ENCODE data around the gene JMJD7.

JMJD7 gene

GRCh38 chr15:41848631-41849030 is 20.7 kb downstream of the JMJD7 start:
- no peak for DNase-seq

DNA sequence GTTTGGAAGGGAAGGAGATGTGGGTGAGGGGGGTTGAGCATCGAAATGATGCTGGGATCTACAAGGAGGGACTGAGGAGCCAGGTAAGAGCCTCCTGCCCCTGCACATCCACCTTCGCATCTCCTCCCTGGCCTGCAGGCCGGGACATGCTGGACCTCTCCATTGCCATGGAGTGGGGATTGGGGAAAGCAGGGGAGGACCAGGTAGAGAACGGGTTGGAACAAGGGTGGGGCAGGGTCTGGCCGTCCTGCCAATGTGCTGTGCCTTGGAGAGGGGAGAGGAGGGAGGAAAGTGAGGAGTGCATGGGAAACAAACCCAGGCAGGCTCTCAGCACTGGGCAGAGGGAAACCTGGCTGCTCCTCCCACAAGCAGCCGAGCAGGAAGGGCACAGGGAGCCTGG is 21.3 kb downstream of the JMJD7 start:
- DNase-seq: no peak

DNA sequence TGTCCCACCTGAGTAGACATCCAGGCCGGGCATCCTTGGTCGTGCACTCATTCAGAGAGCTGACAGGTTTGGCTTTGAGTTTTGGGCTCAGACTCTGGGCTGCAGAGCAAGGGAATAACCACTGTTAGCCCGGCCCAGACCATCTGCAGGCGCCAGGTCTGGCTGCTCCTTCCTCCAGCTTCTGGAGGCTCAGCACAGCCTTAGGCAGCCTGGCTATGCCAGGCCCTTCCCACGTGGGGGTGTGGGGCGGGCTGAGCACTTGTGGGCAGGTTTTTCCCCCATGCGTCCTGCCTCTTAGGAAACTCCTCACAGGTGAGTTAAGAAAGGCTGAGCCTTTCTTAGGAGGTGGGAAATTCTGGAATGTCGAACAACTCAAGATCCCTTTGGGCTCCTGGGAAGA is 22.0 kb downstream of the JMJD7 start:
- DNase-seq: no peak

- no peak for DNase-seq
Measured at GRCh38 chr15:41850482-41851166, 22.7 kb downstream of the JMJD7 start.

DNA sequence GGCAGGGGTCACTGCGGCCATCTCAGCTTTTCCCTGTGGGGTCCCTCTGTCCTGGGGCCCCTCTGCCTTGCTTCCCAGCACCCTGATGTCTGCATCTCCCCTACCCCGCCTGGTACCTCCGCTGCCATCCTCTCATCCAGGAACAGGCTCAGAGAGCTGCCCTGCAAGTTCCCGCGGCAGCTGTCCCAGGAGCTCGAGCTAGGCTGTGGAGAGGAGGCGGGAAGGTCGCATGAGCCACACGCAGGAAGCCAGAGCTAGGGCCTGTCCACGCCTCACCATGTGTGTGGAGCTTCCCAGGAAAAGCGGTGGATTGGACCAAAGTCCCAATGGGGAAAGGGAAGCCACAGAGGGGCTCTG is 23.3 kb downstream of the JMJD7 start:
- DNase-seq: no peak

GRCh38 chr15:41851755-41852370 is 24.0 kb downstream of the JMJD7 start:
- no peak for DNase-seq

DNA sequence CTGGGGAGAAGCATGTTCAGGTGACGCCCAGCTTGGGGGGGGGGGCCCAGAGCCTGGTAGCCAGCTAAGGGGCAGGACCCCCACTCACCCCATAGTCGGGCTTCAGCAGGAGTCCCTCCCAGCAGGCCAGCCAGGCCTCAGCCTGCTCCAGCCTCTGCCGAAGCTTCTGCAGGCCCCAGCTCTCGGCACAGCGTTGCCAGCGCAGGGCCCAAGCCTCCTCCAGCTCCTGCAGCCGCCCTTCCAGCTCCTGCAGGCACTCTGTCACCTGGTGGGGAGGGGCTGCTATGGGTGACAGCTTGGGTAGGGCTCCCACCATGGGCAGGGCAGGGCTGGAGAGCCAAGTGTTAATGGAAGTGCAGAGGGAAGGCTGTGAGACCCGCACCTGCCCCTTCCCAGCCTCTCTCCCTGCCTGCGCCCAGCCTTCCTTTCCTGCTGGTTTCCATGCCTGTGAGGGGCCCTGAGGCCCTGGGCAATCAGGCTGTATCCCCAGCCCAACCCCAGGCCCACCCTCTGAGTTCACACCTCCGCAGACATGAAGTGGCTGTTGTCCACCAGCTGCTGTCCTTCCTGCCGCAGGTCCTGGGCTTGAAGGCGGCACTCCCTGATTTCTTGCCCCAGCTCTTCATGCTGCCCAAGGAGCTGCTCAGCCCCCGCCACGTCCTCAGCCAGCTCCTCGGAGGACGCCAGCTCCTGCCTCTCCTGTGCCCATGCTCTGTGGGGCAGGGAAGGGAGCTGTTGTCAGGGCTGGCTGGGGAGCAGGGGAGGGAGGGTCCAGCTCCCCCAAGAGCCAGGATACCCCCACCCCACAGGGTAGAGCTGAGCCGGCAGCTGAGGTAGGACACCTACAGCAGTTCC is 25.1 kb downstream of the JMJD7 start:
- DNase-seq: no peak

DNA sequence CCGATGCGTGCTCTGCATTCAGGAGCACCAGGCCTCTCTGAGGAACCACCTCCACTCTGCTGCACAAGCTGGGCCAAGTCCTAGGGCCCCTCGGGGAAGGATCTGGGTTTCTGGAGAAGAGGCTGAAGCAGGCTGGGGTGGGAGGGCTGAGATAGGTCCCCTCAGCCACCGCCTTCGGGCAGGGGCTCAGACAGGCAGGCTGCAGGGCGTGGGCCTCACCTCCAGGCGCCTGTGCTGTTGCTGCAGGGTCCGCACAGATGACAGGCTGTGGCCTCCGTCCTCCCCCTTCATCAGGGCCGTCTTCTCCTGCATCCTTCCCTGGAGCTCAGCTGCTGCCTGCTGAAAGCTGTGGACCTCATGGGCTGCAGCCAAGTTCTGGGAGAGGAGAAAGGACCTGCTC is 25.9 kb downstream of the JMJD7 start:
- DNase-seq: no peak

DNA sequence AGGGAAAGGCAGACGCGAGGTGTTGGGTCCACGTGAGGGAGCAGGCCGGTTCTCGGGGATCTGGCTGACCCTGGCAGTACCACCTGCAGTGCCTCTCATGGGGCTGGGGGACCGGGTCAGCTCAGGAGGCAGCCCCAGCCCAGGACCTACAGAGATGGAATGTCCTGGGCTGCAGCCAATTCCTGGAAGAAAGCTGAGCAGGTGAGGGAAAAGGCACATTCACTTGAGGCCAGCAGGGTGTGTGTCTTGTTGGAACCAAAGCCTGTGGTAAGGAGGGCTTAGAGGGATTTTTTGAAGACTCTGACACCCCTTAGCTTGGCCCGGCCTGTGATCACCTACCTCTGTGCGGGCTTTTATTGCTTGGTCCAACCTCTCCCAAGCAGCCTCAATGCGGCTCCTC is 26.6 kb downstream of the JMJD7 start:
- DNase-seq: no peak

DNA sequence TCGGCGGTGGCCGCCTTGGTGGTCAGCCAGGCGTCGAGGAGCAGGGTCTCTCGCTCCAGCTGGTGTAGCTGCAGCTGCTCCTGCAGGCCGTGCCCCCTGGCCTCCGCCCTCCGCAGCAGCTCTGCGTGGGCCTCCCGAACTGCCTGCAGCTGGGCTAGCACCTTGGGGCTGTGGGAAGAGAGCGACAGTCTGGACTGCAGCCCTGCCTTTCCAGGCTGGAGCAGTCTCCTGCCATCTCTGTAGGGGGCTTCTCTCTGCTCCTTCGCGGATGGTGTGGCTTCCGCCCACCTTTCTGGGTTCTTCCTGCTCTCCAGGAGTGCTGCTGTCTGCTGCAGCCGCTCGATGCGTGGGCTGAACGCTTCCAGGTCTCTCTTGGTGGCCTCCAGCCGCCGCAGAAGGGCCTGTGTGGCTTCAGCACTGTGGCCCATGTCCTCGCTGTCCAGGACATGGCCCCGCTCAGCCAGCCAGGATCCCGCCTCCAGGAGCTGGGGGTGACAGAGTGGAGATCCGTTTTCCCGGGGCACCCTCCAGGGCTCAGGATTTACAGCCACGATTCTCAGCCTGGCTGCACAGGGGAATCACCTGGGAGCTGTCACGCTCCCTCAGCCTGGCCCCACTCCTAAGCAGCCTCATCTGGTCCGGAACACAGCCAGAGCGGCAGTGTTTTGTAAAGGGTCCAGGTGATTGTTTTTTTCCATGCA is 27.5 kb downstream of the JMJD7 start:
- no peak for DNase-seq

GRCh38 chr15:41856262-41856661 is 28.4 kb downstream of the JMJD7 start:
- no peak for DNase-seq

- DNase-seq: no peak
Measured at GRCh38 chr15:41856716-41857115, 28.8 kb downstream of the JMJD7 start.

- DNase-seq: no peak
Measured at GRCh38 chr15:41857316-41857715, 29.4 kb downstream of the JMJD7 start.

- no peak for DNase-seq
Measured at GRCh38 chr15:41858756-41859155, 30.9 kb downstream of the JMJD7 start.

DNA sequence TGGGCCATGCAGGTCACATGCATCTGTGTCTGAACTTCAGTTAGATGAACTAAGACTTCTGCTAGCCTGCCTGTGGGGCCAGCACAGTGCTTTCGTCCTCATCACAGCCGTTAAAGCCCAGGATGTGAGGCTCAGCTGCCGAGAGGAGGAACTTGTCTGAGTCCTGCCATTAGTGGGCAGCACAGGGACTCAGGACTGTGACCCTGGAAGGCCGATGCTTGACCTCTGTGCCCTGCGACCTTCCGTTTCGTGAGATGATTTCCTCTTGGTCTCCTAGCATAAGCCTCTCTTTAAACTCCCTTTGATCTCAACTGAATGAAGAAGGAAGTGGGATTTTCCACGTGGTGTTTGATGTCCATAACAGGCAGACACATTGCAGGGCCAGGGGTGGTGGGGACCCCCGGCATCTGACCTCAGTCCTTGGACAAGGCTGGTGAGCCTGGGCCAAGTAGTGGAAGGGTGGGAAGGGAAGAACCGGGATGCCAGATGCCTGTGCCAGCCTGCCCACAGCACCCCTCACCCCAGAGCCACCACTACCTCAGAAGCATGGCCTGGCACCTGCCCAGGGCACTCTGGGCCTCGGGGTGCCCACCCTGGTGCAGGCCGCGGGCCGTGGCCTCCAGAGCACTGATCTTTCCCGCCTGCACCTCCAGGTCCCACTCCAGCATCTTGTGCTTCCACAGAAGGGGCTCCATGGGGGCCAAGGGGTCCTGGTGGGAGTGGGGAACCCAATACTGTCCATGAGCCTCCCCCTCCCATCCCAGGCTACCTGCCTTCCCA is 32.3 kb downstream of the JMJD7 start:
- no peak for DNase-seq

- DNase-seq: no peak
Measured at GRCh38 chr15:41861736-41862356, 34.0 kb downstream of the JMJD7 start.

DNA sequence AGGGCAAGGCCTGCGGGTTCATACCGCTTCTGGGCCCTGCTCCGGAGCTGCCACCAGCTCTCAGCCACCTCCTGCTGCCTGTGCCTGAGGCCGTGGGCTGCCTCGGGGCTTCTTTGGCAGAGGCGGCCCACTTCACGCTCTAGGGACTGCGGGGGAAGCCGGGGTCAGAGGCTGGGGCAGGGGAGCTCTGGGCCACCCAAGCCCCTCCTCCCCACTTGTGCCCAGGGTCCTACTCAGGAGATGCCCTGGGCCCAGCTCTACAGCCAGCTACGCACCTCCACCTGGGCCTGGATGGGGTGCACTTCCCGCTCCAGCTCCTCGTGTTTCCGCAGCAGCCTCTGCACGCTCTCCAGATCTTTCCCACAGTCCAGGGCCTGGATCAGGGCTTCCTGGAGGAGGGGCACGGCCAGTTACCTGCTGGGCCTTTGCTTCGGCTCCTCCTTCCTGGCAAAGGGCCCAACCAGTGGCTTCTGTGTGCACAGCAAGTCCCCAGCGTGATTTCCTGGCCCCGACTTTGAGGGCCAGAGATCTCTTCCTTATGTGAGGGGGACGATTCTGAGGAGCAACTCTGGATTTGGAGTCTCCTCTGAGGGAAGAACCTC is 34.7 kb downstream of the JMJD7 start:
- DNase-seq: no peak

DNA sequence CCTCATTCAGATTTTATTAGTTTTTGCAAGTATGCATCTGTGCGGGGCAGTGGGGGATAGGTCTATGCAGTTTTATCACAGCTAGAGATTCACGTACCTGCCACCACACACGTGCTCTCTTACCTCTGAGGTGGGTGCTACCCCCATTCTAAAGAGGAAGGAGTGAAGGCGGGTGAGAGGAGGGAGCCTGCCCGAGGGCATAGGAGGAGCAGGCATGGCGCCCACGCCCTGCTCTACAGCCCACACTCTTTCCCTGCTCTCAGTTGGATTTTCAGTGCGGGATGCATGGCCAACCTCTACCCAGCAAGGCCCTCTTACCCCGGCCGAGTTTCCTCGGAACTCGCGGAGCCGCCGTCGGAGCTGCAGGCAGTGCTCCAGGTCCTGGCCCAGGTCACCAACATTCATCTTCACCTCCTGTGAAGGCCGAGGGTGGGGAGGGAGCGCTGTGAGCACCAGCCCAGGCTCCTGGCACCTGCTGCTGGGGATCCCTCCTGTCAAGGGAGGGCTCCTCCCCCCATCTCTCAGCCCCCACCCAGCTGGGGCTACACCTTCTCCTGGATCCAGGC is 37.7 kb downstream of the JMJD7 start:
- no peak for DNase-seq

DNA sequence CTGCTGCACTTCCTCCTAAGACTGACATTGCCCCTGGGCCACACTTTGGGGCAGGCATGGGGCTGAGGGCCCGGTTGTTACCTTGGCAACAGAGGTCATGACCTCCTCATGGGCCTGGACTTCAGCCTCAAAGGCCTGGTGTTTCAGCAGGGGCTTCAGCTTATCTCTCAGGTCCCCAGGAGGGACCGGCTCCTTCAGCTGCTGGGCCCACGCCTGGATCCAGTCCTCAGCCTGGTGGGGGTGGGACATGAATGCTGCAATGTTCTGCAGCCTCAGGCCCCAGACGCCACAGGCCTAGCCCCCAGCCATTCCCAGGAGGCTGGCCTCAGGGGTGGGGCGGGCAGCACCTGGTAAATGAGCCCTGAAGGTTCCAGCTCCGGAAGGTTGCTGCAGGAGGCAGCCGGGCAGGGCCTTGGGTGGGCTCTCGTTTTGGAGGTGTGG is 38.4 kb downstream of the JMJD7 start:
- DNase-seq: no peak

- DNase-seq: no peak
Measured at GRCh38 chr15:41866872-41867579, 39.1 kb downstream of the JMJD7 start.

GRCh38 chr15:41868321-41868720 is 40.4 kb downstream of the JMJD7 start:
- DNase-seq: no peak
